NB4 (cell line): Measurements from ENCODE around the gene DUSP16.

ENCODE experiments used
- DNase-seq: peaks from one replicate; pipeline ENCODE4 v3.0.0; 2010; ENCODE audit warnings: low read depth
- H3K4me3 ChIP-seq: one replicate; pipeline ENCODE4 v1.5.1; 2011; ENCODE audit warnings: mild to moderate bottlenecking, low read depth, low read length, moderate library complexity
- CTCF ChIP-seq: IDR thresholded peaks from one replicate; pipeline ENCODE4 v1.5.1; 2012; ENCODE audit warnings: low read depth, low read length
- MAX ChIP-seq: IDR thresholded peaks from 2 replicates; pipeline ENCODE4 v1.6.1; 2011; ENCODE audit warnings: low read depth, low read length
- MYC ChIP-seq: IDR thresholded peaks from 2 replicates; pipeline ENCODE4 v1.6.1; 2011; ENCODE audit warnings: low read depth, low read length
- POLR2A ChIP-seq: IDR thresholded peaks from 2 replicates; pipeline ENCODE4 v1.6.1; 2011; ENCODE audit warnings: mild to moderate bottlenecking; ENCODE audit not compliant: insufficient read length; ENCODE audit errors: extremely low read depth

DUSP16 gene

GRCh38 chr12:12534975-12535374, 27.7 kb downstream of the DUSP16 start:
- DNase-seq, result no peak
- H3K4me3 ChIP-seq, result no peak overlapping the region
- TF ChIP-seq MAX (no peak), MYC (no peak), POLR2A (no peak), CTCF (no peak)

- DNase-seq, result no peak
- TF ChIP-seq MYC, result no peak
- TF ChIP-seq CTCF, result no peak
- no peak for TF ChIP-seq MAX
- no peak for TF ChIP-seq POLR2A
- no peak overlapping the region for H3K4me3 ChIP-seq
These were observed 28.3 kb downstream of the DUSP16 start for GRCh38 chr12:12534166-12534866.

GRCh38 chr12:12533238-12533829, 29.3 kb downstream of the DUSP16 start:
- DNase-seq, result no peak
- no peak overlapping the region for H3K4me3 ChIP-seq
- TF ChIP-seq CTCF (no peak), POLR2A (no peak), MYC (no peak), MAX (no peak)

- TF ChIP-seq CTCF (no peak), POLR2A (no peak), MYC (no peak), MAX (no peak)
- DNase-seq, result no peak
- no peak overlapping the region for H3K4me3 ChIP-seq
These were observed 31.5 kb downstream of the DUSP16 start for GRCh38 chr12:12531194-12531593.

DNA sequence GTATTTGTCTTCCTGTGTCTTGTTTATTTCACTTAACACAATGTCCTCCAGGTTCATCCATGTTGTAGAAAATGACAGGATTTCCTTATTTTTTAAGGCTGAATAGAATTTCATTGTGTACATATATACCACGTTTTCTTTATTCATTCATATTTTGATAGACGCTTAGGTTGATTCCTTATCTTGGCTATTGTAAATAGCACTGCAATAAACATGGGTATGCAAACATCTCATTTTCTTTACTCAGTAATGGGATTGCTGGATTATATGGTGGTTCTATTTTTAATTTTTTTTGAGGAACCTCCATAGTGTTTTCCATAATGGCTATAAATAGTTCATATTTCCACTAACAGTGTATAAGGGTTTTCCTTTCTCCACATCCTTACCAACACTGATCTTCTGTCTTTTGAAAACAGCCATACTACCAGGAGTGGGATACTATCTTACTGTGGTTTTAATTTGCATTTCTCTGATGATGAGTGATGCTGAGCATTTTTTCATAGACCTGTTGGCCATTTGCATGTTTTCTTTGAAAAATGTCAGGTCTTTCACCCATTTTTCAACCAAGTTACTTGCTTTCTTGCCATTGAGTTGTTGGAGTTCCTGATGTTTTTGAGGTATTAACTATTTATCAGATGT, 32.8 kb downstream of the DUSP16 start:
- TF ChIP-seq MYC, result no peak
- no peak overlapping the region for H3K4me3 ChIP-seq
- DNase-seq, result no peak

GRCh38 chr12:12528361-12529270, 34.0 kb downstream of the DUSP16 start:
- no peak overlapping the region for H3K4me3 ChIP-seq
- TF ChIP-seq MYC (no peak), POLR2A (no peak)
- no peak for DNase-seq
